ENCODE results near the gene MMP3.

Gene MMP3

DNA sequence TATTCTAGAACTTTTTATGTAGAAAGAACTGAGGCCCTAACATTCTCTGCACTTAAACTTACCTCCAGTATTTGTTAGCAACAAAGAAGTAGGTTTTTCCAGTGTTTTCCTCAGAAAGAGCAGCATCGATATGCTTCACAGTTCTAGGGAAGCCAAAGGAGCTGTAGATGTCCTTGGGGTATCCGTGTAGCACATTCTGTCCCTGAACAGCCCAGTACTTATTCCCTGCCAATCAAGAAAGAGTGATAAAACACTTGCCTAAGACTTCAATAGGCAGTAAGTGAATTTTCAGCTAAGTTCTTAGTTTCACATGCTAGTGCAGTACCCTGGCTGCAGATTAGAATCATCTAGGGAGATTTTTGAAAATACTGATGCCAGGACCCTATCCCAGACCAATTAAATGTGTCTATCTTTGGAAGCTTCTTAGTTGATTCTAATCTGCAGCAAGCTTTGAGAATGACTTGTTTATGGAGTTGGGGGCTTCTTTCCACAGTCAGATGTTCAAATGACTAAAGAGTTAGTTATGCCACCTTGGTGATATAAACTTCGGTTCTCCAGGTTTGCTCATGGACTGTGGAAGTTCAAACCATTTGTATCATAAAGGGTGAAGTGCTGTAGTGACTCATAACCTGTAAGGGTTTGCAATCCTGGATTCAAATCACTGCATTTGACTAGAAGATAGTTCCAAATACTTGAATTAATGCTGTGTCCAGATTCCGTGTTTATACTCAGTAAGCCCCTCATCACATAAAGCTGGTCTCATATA, 52.0 kb downstream of the MMP3 start:
- no peak for DNase-seq

DNA sequence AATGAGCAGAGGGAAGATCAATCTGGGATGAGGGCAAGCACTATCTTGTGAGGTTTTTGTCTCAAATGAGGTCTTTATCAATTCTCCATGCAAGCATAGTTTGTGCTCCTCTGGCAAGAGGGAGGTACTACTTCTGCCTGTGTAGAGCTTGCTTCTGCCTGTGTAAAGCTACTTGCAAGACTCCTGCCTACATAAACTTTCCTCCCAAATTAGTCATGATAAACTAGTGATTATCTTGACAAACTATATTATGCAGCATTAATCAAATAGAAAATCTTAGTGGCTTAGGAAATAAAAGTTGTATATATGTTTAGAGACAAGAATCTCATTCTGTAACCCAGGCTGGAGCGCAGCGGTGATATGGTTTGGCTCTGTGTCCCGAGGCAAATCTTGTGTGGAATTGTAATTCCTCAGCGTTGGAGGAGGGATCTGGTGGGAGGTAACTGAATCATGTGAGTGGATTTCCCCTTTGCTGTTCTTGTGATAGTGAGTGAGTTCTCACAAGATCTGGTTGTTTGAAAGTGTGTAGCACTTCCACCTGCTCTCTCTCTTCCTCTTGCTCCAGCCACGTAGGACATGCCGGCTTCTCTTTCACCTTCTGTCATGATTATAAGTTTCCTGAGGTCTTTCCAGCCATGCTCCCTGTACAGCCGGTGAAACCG, 54.9 kb downstream of the MMP3 start:
- no peak for DNase-seq
